Measurements from ENCODE around the gene HTR1A. TPM values are rescaled to one million over a fixed set of nuclear protein-coding genes. Genes with fewer than 3 reads are reported as not detected.

The HTR1A gene
- total RNA-seq, 1 experiment from 2014 or later: not detected

Other genes starting within 250 kb of the HTR1A start
- gene RNF180, start 203.4 kb upstream of the HTR1A start, total RNA-seq (2014; rRNA removed; shearing (Covaris generic)): 2.8 and 2.9 TPM in 2 replicates